ENCODE data around the gene KRTAP2-4.

DNA sequence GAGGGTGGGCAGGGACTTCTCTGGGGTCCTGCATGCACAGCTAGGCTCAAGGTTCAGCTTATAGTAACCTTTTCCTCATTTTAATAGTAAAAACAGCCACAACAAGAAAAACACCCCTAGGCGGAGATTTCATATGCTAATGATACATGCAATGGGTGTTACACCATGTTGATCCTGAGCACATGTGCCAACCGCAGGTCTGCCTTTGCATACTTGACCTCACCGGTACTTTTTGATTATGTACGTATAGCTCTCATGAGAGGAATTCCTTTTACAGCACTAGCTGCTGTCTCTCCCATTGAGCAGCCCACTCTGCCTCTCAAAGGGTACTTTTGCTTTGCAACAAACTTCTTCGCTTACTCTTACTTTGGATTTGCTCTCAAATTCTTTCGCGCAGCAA lies 30.4 kb upstream of the KRTAP2-4 start:
- TF ChIP-seq, protein P1, sequence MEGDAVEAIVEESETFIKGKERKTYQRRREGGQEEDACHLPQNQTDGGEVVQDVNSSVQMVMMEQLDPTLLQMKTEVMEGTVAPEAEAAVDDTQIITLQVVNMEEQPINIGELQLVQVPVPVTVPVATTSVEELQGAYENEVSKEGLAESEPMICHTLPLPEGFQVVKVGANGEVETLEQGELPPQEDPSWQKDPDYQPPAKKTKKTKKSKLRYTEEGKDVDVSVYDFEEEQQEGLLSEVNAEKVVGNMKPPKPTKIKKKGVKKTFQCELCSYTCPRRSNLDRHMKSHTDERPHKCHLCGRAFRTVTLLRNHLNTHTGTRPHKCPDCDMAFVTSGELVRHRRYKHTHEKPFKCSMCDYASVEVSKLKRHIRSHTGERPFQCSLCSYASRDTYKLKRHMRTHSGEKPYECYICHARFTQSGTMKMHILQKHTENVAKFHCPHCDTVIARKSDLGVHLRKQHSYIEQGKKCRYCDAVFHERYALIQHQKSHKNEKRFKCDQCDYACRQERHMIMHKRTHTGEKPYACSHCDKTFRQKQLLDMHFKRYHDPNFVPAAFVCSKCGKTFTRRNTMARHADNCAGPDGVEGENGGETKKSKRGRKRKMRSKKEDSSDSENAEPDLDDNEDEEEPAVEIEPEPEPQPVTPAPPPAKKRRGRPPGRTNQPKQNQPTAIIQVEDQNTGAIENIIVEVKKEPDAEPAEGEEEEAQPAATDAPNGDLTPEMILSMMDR (IDR thresholded peaks at IDR 0.05; ENCODE audit: insufficient read depth, low read length): no peak
- no peak for TF ChIP-seq POLR2AphosphoS5 (IDR thresholded peaks at IDR 0.05; ENCODE audit: low read depth)
- TF ChIP-seq REST (IDR thresholded peaks at IDR 0.05; ENCODE audit: insufficient replicate concordance, low read depth): no peak
- TF ChIP-seq SPI1 (IDR thresholded peaks at IDR 0.05; ENCODE audit: borderline replicate concordance, low read depth): no peak
- no peak for TF ChIP-seq GABPA (IDR thresholded peaks at IDR 0.05; ENCODE audit: low read depth)

All from HL-60 (cell line).